C4-2B (cell line): ENCODE data around the gene PROSER2.

Source experiments
- CTCF ChIP-seq: fragments of 450-650 bp; conservative IDR thresholded peaks from 2 replicates; pipeline ENCODE4 v1.5.1; 2017; ENCODE audit warnings: mild to moderate bottlenecking
- ZFX ChIP-seq: fragments of 450-650 bp; IDR thresholded peaks from 2 replicates; pipeline ENCODE4 v1.6.1; 2017

GRCh38 chr10:11886138-11886474, 63.0 kb downstream of the PROSER2 start:
- no peak for TF ChIP-seq CTCF
- no peak for TF ChIP-seq ZFX
